PC-3 (cell line): Measurements from ENCODE around the gene PIM1.

Experiments used
- CTCF ChIP-seq: fragments of 300-600 bp; sonication (generic); conservative IDR thresholded peaks from 2 replicates; pipeline ENCODE4 v1.5.1; 2017; ENCODE audit warnings: antibody characterized with exemption, low read depth, mild to moderate bottlenecking, low read length
- EZH2 ChIP-seq: fragments of 300-600 bp; sonication (generic); IDR thresholded peaks from one replicate; pipeline ENCODE4 v1.6.1; 2017; ENCODE audit warnings: antibody characterized with exemption, mild to moderate bottlenecking, low read length; ENCODE audit not compliant: unreplicated experiment
- EZH2phosphoT487 ChIP-seq: fragments of 300-600 bp; sonication (generic); IDR thresholded peaks from 2 replicates; pipeline ENCODE4 v1.6.1; 2018; ENCODE audit warnings: mild to moderate bottlenecking, antibody characterized with exemption, low read length, borderline replicate concordance

GRCh38 chr6:37126961-37127616 lies 42.9 kb upstream of the PIM1 start:
- TF ChIP-seq EZH2phosphoT487 (no peak), CTCF (no peak), EZH2 (no peak)
